Stomach (tissue), 9 donors: Measurements from ENCODE around the gene LRPPRC. TPM values are rescaled to one million over a fixed set of nuclear protein-coding genes. Genes with fewer than 3 reads are reported as not detected.

Source experiments
- DNase-seq, 2 donors: peaks; one replicate each; pipeline versions ENCODE4 v3.0.0 to v3.0.0-alpha.2; 2013 to 2019
- H3K27ac ChIP-seq, 5 donors: fragments of 200-600 bp in 4 of 5; sonication (generic) in 4 of 5; one replicate each; pipeline ENCODE4 v1.5.1; 2013 to 2019; ENCODE audit warnings: mild to moderate bottlenecking in 1 of 5, moderate library complexity in 1 of 5
- H3K27me3 ChIP-seq, 3 donors: fragments of 200-600 bp; sonication (generic); one replicate each; pipeline ENCODE4 v1.5.1; 2017 to 2019; ENCODE audit warnings: mixed run types in 1 of 3
- H3K36me3 ChIP-seq, 4 donors: fragments of 200-600 bp; sonication (generic); 1 replicate in 3 of 4; 2 replicates in 1 of 4; pipeline ENCODE4 v1.5.1; 2016 to 2019
- H3K4me1 ChIP-seq, 4 donors: fragments of 200-600 bp; sonication (generic); one replicate each; pipeline ENCODE4 v1.5.1; 2016 to 2019
- H3K4me3 ChIP-seq, 4 donors: fragments of 200-600 bp; sonication (generic) in 3 of 4; one replicate each; pipeline ENCODE4 v1.5.1; 2016 to 2019; ENCODE audit warnings: mild to moderate bottlenecking in 1 of 4
- H3K9me3 ChIP-seq, 4 donors: fragments of 200-600 bp; sonication (generic); one replicate each; pipeline ENCODE4 v1.5.1; 2016 to 2019
- CTCF ChIP-seq, 7 experiments: fragments of 450-650 bp in 4 of 7; fragments of 200-600 bp in 3 of 7; sonication (generic) in 3 of 7; IDR thresholded peaks; one replicate each; pipeline ENCODE4 v1.5.1; 2016 to 2019; ENCODE audit warnings: antibody characterized with exemption in 7 of 7, control low read depth in 2 of 7, mild to moderate bottlenecking in 1 of 7
- EP300 ChIP-seq: sonication (generic); formaldehyde crosslinking; IDR thresholded peaks from one replicate; pipeline ENCODE4 v1.6.1; 2017; ENCODE audit warnings: antibody characterized with exemption
- POLR2A ChIP-seq, 4 donors: fragments of 450-650 bp; IDR thresholded peaks; one replicate each; pipeline ENCODE4 v1.6.1; 2016; ENCODE audit warnings: antibody characterized with exemption in 4 of 4, control low read depth in 2 of 4, mild to moderate bottlenecking in 1 of 4, moderate library complexity in 1 of 4
- POLR2AphosphoS5 ChIP-seq, 3 donors: sonication (generic); formaldehyde crosslinking; IDR thresholded peaks; one replicate each; pipeline ENCODE4 v1.6.1; 2016; ENCODE audit warnings: antibody characterized with exemption in 3 of 3
- WGBS, 5 donors: extraction: QIAGEN DNeasy Blood & Tissue Kit in 3 of 5; methylation state at CpG; one replicate each; pipeline versions ENCODE4 v1.1.5 to v1.1.7; 2013 to 2018; 5-methylcytosine and 5-hydroxymethylcytosine counted together
- intact Hi-C: fragments of 100-400 bp; cut with DNase I; formaldehyde crosslinking; loops from one replicate; pipeline ENCODE4 v1.15.1; 2023; ENCODE audit warnings: low total_unique reads
- polyA plus RNA-seq, 3 donors: library from polyadenylated mRNA; stranded (reverse); fragments of 200-250 nt; gene quantifications; one replicate each; pipeline ENCODE4 v1.2.3, GENCODE V29; 2013
- total RNA-seq, 5 donors: library from RNA; depleted of rRNA; stranded (reverse); fragments of >200 nt; gene quantifications; one replicate each; pipeline versions ENCODE4 v1.1.0 to v1.2.3, GENCODE V29; 2014 to 2016
- donor health status: healthy with polysubstance abuse.
- donor health status: Bipolar disorder and iron deficiency.
- donor health status: healthy.

LRPPRC gene
- total and polyA plus RNA-seq, 8 donors: 12.6 to 124 (median 35.5) TPM

GRCh38 chr2:43945439-43945838 is 50.4 kb downstream of the LRPPRC start:
- Histone ChIP-seq H3K4me1 (no peaks in the 10 kb centered on the region), H3K4me3 (no peak overlapping the region), H3K36me3 (peaks cover 30 to 95% (median 82%) of the 10 kb centered on the region in 4 donors), H3K27me3 (no peaks in the 10 kb centered on the region), H3K9me3 (no peaks in the 10 kb centered on the region), H3K27ac (no peak overlapping the region)
- 87 to 92% (median 91%) methylated on average over 3 of the region's 3 CpGs for WGBS, 5 donors
- DNase-seq: no peak
- TF ChIP-seq EP300 (no peak), POLR2A (IDR thresholded peaks at IDR 0.05) (no peak), POLR2AphosphoS5 (IDR thresholded peaks at IDR 0.05) (no peak), CTCF (IDR thresholded peaks at IDR 0.05) (no peak)
- intact Hi-C loops: no loop called here

GRCh38 chr2:43944915-43945314 is 50.9 kb downstream of the LRPPRC start:
- peak in 1 of 2 donors; percentile 20 for DNase-seq
- WGBS, 5 donors: 81 to 91% (median 86%) methylated on average over 3 of the region's 3 CpGs
- Histone ChIP-seq H3K4me3 (no peak overlapping the region), H3K36me3 (peaks cover 30 to 96% (median 84%) of the 10 kb centered on the region in 4 donors), H3K27me3 (no peaks in the 10 kb centered on the region), H3K9me3 (no peaks in the 10 kb centered on the region), H3K4me1 (no peaks in the 10 kb centered on the region), H3K27ac (no peak overlapping the region)
- intact Hi-C loops: no loop called here
- TF ChIP-seq CTCF (IDR thresholded peaks at IDR 0.05): no peak
- no peak for TF ChIP-seq POLR2AphosphoS5 (IDR thresholded peaks at IDR 0.05)
- TF ChIP-seq EP300: no peak
- no peak for TF ChIP-seq POLR2A (IDR thresholded peaks at IDR 0.05)

- H3K27ac ChIP-seq: no peak overlapping the region
- TF ChIP-seq EP300: no peak
- no peak for TF ChIP-seq POLR2A (IDR thresholded peaks at IDR 0.05)
- no peak for TF ChIP-seq POLR2AphosphoS5 (IDR thresholded peaks at IDR 0.05)
- TF ChIP-seq CTCF (IDR thresholded peaks at IDR 0.05): no peak
- no peaks in the 10 kb centered on the region for H3K9me3 ChIP-seq
- no peak overlapping the region for H3K4me3 ChIP-seq
- WGBS, 5 donors: 28 to 48% (median 32%) methylated on average over 5 of the region's 5 CpGs
- H3K27me3 ChIP-seq: no peaks in the 10 kb centered on the region
- H3K4me1 ChIP-seq: no peaks in the 10 kb centered on the region
- DNase-seq: peak in 1 of 2 donors; percentile 52
- H3K36me3 ChIP-seq: peaks cover 30 to 88% (median 79%) of the 10 kb centered on the region in 4 donors
- intact Hi-C loops: no loop called here
Observed at GRCh38 chr2:43943809-43944452, 51.9 kb downstream of the LRPPRC start.

- no peak for DNase-seq
- intact Hi-C loops: no loop called here
- Histone ChIP-seq H3K4me3 (no peak overlapping the region), H3K27me3 (no peaks in the 10 kb centered on the region), H3K36me3 (peaks cover 30 to 82% (median 73%) of the 10 kb centered on the region in 4 donors), H3K27ac (no peak overlapping the region), H3K9me3 (no peaks in the 10 kb centered on the region), H3K4me1 (no peaks in the 10 kb centered on the region)
- TF ChIP-seq POLR2A (IDR thresholded peaks at IDR 0.05) (no peak), CTCF (IDR thresholded peaks at IDR 0.05) (no peak), EP300 (no peak), POLR2AphosphoS5 (IDR thresholded peaks at IDR 0.05) (no peak)
- WGBS, 5 donors: 79 to 97% (median 96%) methylated on average over 1 of the region's 1 CpG
Observed at GRCh38 chr2:43943323-43943722, 52.5 kb downstream of the LRPPRC start.
